ENCODE measurements around the gene SOCS3.
"Not testable (repeated sequence)": the region's sequence is repeated elsewhere in the genome, so short reads cannot be mapped to it uniquely, and the experiment has no call there.

Gene SOCS3

DNA sequence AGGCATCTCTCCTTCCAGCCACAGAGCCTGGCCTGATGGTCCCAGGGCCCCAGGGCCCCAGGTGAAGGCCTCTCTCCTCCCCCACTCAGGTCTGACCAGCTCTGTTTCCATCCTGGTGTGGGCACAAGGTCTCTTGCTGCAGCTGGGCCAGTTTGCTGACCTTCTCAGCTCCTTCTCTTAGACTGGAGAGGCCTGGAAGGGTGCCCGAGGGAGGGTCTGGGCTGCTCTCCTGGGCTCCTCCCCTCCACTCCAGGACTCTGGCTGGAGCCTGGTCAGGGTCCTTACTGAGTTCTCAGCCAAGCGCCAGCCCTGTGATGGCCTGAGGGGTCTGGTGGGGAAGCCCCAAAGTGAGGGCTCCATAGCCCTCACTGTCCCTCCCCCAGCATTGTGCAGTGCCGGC is 12.4 kb downstream of the SOCS3 start:
- no peak for DNase-seq

DNA sequence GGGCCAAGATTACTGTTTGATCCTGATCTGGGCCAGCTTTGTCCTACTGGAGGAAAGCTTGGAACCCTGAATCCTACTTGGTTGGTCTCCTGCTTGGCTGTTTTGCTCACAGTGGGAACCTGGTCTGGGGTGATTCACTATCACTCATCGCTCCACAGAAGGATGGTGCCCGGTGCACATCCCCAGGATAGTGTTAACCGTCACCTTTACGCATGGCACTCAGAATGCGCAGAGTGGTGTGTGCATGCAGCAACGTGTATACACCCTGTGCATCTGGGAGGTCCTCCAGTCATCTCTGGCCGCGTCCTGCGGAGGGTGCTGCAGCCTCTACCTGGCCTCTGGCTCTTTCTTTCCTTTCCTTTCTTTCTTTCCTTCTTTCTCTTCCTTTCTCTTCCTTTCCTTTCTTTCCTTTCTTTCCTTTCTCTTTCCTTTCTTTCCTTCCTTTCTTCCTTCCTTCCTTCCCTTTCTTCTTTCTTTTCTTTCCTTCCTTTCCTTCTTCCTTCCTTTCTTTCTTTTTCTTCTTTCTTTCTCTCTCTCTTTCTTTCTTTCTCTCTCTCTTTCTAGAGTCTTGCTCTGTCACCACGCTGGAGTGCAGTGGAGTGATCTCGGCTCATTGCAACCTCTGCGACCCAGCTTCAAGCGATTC is 13.1 kb downstream of the SOCS3 start:
- no peak for DNase-seq

GRCh38 chr17:78345791-78346494 is 13.9 kb downstream of the SOCS3 start:
- no peak for DNase-seq

GRCh38 chr17:78345172-78345571 is 14.7 kb downstream of the SOCS3 start:
- no peak for DNase-seq

- no peak for DNase-seq
Observed at GRCh38 chr17:78344666-78345065, 15.2 kb downstream of the SOCS3 start.

DNA sequence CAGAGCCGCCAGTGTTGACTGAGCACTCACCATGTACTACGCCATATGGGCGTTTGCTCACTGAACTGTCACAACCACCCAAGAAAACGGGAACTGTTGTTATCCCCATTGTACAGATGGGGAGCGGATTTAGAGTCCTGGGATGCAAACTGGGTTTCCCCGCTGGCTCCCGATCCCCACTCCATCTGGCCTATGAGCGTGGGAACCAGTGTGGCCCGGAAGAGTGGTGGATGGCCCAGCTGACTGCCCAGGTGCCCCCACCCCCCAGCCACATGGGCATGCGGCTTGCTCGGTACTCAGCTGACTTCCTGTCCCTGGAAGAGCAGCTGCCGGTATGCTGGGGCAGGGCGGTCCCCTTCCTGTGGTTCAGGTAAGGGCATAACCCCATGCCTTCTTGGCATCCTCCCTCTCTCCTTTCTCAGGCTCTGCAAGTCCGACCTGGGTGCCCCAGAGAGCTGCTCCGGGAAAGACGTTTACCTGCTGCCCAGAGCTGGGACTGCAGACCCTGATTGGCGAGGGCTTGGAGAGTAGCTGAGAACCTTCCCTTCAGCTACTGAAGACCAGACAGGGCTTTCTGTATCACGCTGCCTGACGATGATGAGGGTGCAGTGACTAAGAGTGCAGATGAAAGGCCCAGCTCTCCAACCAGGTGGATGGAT is 16.2 kb downstream of the SOCS3 start:
- DNase-seq = peak; percentile 80

DNA sequence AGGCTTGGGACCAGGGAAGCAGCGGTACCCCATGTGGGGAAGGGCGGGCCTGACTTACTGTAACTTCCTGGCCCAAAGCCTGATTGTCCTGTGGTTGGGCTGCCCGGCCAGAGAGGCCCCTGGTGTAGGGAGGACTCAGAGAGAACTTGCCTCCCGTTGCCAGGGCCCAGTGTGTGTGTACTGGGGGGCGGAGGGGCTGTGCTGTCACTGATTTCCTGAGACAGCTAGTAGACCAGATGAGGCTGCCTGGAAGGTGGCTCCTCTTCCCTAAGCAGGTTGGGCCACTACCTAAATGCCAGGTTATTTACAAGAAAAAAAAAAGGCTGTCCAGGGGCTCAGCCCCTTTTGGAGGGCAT is 16.7 kb downstream of the SOCS3 start:
- no peak for DNase-seq

GRCh38 chr17:78342449-78343186 is 17.3 kb downstream of the SOCS3 start:
- DNase-seq = no peak

DNA sequence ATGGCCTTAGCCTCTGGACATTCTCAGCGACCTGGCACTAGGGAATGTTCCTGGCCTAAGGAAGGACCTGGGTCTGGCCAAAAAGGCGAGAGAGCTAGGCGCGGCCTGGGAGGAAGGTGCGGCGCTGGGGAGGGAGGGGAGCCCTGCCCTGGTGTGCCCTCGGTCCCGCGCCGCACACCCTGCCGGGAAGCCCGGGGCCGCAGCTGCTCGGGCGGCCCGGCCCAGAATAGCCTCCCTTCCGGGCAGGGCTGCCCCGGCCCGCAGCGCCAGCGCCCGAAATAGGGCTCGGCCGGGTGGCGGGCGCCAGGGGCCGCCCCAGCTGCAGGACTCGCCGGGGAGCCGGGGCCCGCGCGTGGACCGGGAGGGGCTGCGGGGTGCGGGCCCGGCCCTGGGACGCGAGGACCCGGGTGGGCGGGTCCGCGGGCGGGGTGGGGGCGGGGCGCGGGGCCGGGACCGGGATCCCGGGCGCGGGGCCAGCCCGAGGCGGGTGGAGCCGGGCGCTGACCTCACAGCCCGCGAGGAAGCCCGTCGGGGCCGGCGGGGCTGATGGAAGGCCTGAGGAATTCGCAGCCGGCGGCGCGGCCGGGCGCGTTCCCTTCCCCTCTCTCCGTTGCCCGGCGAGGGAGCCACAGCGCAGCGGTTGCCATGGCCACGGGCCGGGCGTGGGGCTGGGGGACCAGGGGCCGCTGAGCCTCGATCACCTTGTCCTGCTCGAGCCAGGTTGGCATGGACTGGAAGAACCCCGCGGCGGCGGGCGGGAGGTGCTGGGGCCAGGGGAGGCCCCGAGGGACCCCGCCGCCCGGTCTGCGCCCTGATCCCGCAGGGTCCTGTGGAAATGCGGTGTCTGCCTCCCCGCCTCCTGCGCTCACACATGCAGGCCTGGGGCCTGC is 18.1 kb downstream of the SOCS3 start:
- no peak for DNase-seq

DNA sequence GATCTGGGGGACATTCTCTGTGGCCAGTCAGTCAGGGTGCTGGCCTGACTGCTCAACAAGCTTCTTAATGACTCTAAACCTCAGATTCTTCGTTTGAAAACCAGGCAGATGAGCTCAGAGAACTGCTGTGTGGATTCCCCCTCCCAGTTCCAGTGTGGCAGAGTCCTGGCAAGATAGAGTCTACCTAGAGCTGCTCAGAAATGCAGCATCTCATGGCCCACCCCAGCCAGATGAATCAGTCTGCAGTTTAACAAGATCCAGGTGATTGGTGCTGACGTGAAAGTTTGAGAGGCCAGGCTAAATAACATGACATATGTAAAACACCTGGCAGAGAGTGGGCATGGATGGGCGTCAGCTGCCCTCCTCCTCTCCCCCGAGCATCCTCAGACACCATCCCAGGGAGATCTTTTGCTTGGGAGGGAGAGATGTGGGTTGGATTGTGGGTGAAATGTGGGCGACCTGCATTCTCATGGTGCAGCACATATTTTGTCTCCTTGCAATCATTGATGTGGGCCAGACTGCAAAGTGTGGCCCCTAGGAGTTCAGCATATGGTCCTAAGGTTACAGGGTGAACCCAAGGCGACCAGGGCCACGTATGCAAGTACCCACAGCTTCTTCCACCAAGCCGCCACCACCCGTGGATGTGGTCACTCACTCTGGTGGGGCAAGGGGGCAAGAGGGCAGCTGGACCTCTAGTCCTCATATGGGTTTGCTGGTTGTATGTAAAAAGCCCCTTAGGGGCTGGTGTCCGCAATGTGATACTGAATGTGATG is 19.5 kb downstream of the SOCS3 start:
- no peak for DNase-seq

GRCh38 chr17:78338486-78339259 is 21.2 kb downstream of the SOCS3 start:
- no peak for DNase-seq

DNA sequence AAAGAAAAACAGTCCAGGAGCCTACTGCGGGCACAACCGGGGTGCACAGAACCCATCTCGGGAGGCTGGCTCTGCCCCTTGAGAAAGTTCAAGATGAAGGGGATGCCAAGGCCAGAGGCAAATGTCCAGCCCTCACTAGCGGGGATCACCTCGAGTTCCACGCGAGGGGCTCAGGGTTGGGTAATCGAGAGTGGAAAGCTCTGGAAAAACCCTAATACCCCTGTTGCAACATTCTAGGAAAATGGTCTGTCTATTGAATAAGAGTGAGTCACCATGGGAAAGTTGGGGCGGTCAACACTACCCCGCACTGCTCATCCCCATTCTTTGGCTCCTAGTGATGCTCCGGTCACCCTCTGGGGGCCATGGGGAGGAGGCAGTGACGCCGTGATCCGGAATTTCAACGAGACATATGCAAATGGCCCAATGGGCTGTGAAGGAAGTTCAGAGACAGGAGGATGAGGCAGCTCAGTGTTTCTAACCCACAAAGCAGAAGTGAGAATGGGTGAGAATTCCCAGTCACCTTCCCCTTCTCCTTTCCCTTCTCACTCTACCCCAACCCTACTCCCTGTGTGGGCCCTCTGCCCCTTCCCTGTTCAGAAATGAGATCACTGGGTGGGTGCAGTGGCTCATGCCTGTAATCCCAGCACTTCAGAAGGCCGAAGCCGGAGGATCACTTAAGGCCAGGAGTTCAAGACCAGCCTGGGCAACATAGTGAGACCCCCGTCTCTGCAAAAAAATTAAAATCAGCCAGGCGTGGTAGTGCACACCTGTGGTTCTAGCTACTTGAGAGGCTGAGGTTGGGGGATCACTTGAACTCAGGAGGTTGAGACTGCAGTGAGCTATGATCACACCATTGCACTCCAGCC is 22.4 kb downstream of the SOCS3 start:
- no peak for DNase-seq

DNA sequence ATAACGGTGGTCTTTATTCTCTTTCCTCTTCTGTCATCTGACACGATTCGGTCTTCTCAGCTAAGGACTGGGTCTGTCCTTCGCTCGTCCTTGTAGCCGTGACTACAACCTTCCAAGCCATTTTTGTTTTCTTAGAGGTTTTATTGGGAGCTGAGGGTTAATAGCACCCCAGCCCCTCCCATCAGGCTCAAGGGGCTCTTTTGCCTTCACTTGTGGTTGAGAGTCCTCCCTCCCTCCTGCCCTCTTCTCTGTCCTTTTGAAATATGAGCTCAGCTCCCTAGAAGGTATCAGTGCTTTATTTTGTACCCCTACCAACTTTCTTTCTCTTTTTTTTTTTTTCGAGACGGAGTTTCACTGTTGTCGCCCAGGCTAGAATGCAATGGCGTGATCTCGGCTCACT is 24.7 kb downstream of the SOCS3 start:
- no peak for DNase-seq

- no peak for DNase-seq
Observed at GRCh38 chr17:78332991-78333390, 26.9 kb downstream of the SOCS3 start.

- DNase-seq = not testable (repeated sequence)
Observed at GRCh38 chr17:78331355-78331754, 28.5 kb downstream of the SOCS3 start.

DNA sequence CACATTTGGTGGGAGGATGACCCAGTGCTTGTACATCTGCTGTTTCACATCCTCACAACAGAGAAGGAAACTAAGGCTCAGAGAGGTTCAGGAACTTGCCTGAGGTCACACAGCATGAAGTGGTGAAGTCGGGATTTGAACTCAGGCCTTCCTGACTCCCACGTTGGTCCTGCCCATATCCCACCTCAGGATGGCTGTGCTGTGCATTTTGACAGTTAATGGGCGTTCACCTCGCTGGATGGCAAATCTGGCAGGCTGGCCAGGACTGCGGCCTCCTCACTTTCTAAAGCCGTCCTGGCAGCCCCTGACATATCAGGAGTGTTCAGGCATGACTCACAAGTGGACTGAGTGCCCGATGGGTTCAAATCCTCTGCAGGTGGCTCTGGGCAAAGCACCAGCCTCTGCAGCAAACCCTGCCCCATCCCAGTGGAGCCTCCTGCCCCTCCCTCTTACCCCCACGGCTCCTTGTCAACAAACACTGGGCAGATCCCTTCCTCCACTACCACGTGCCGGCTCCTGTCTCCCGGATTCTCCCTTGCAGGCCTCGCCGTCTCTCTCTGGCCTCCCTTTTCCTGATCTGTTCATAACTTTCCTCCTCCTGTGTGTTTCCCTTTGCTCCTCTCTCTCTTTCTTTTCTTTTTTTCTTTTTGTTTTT is 29.2 kb downstream of the SOCS3 start:
- no peak for DNase-seq

GRCh38 chr17:78329263-78330059 is 30.4 kb downstream of the SOCS3 start:
- peak; percentile 27 for DNase-seq

GRCh38 chr17:78327880-78328279 is 32.0 kb downstream of the SOCS3 start:
- no peak for DNase-seq
